Astrocyte (in vitro differentiated cells and primary cell): ENCODE data around the gene STPG3. TPM values are rescaled to one million over a fixed set of nuclear protein-coding genes. Genes with fewer than 3 reads are reported as not detected.

ENCODE experiments used
- DNase-seq: peaks from one replicate; pipeline ENCODE4 v3.0.0-alpha.2; 2010; ENCODE audit warnings: low read depth
- FAIRE-seq: peaks from 2 replicates; lab custom pipeline; 2011; peaks lifted over from hg19 to GRCh38; lab: Jason Lieb, UNC
- H2AFZ ChIP-seq: 2 replicates; pipeline ENCODE4 v1.6.0; 2012; ENCODE audit warnings: low read depth, low read length, inconsistent platforms
- H3K27ac ChIP-seq: 2 replicates; pipeline ENCODE4 v1.5.1; 2011; ENCODE audit warnings: low read depth, low read length, inconsistent platforms
- H3K27me3 ChIP-seq: 2 replicates; pipeline ENCODE4 v1.6.0; 2011; ENCODE audit warnings: low read length, inconsistent platforms; ENCODE audit not compliant: insufficient read depth
- H3K36me3 ChIP-seq: 2 replicates; pipeline ENCODE4 v1.5.1; 2011; ENCODE audit warnings: low read length, inconsistent platforms; ENCODE audit not compliant: insufficient read depth
- H3K4me1 ChIP-seq: 2 replicates; pipeline ENCODE4 v1.5.1; 2011; ENCODE audit warnings: low read length, inconsistent platforms; ENCODE audit not compliant: insufficient read depth
- H3K4me2 ChIP-seq: 2 replicates; pipeline ENCODE4 v1.6.0; 2012; ENCODE audit warnings: low read length, inconsistent platforms
- H3K4me3 ChIP-seq: 2 replicates; pipeline ENCODE4 v1.5.1; 2011; ENCODE audit warnings: low read depth, mild to moderate bottlenecking, low read length, inconsistent platforms; ENCODE audit not compliant: insufficient read depth
- H3K79me2 ChIP-seq: 2 replicates; pipeline ENCODE4 v1.6.0; 2012; ENCODE audit warnings: mild to moderate bottlenecking, low read length, inconsistent platforms; ENCODE audit not compliant: insufficient read depth
- H3K9ac ChIP-seq: 2 replicates; pipeline ENCODE4 v1.6.0; 2012; ENCODE audit warnings: mild to moderate bottlenecking, low read length, inconsistent platforms
- H3K9me3 ChIP-seq: 2 replicates; pipeline ENCODE4 v1.5.1; 2012; ENCODE audit warnings: low read depth, mild to moderate bottlenecking, low read length, inconsistent platforms; ENCODE audit not compliant: insufficient read depth
- H4K20me1 ChIP-seq: 2 replicates; pipeline ENCODE4 v1.6.0; 2012; ENCODE audit warnings: low read length, inconsistent platforms; ENCODE audit not compliant: insufficient read depth
- H3K27ac Mint-ChIP-seq: one replicate; pipeline ENCODE4 v1.8.0; 2021; ENCODE audit warnings: mild to moderate bottlenecking, mixed read lengths; ENCODE audit not compliant: unreplicated experiment
- H3K27me3 Mint-ChIP-seq: one replicate; pipeline ENCODE4 v1.8.0; 2021; ENCODE audit warnings: low read depth, mixed read lengths; ENCODE audit not compliant: unreplicated experiment
- H3K36me3 Mint-ChIP-seq: one replicate; pipeline ENCODE4 v1.8.0; 2021; ENCODE audit warnings: low read depth, mixed read lengths; ENCODE audit not compliant: unreplicated experiment
- H3K4me1 Mint-ChIP-seq: one replicate; pipeline ENCODE4 v1.8.0; 2021; ENCODE audit warnings: low read depth, mixed read lengths; ENCODE audit not compliant: unreplicated experiment
- H3K4me3 Mint-ChIP-seq: one replicate; pipeline ENCODE4 v1.8.0; 2021; ENCODE audit warnings: mild to moderate bottlenecking, moderate library complexity, mixed read lengths; ENCODE audit not compliant: unreplicated experiment
- H3K9me3 Mint-ChIP-seq: one replicate; pipeline ENCODE4 v1.8.0; 2021; ENCODE audit warnings: mild to moderate bottlenecking, mixed read lengths; ENCODE audit not compliant: unreplicated experiment
- CTCF ChIP-seq: IDR thresholded peaks from 2 replicates; pipeline ENCODE4 v1.5.1; 2011; ENCODE audit warnings: low read depth, mild to moderate bottlenecking, inconsistent platforms, low read length, moderate library complexity; ENCODE audit not compliant: insufficient read depth
- EZH2 ChIP-seq: IDR thresholded peaks from 2 replicates; pipeline ENCODE4 v1.6.1; 2012; ENCODE audit warnings: mild to moderate bottlenecking, low read length, inconsistent platforms; ENCODE audit not compliant: insufficient read depth
- total RNA-seq: library from RNA; stranded (reverse); gene quantifications from 2 replicates; pipeline ENCODE4 v1.2.1, GENCODE V29; 2021

The STPG3 gene
- total RNA-seq, 1 donor from 2014 or later = not detected

GRCh38 chr9:137223078-137223970 lies 27.8 kb upstream of the STPG3 start:
- no peaks in the 10 kb centered on the region for H3K9me3 ChIP-seq
- peak overlapping the region; percentile 93 for H3K9ac ChIP-seq
- TF ChIP-seq CTCF (no peak), EZH2 (no peak)
- H3K36me3 ChIP-seq = no peaks in the 10 kb centered on the region
- peaks cover 32% of the 10 kb centered on the region for H3K4me1 ChIP-seq
- no peaks in the 10 kb centered on the region for H3K9me3 Mint-ChIP-seq
- peaks cover 9% of the 10 kb centered on the region for H3K4me1 Mint-ChIP-seq
- H3K36me3 Mint-ChIP-seq = no peaks in the 10 kb centered on the region
- peak overlapping the region; percentile 86 for H3K4me3 ChIP-seq
- DNase-seq = peak; percentile 87
- peak overlapping the region; percentile 95 for H3K4me2 ChIP-seq
- FAIRE-seq = peak; percentile 71
- no peak overlapping the region for H3K27ac Mint-ChIP-seq
- H3K27ac ChIP-seq = peak overlapping the region; percentile 76
- H3K27me3 Mint-ChIP-seq = no peaks in the 10 kb centered on the region
- H2AFZ ChIP-seq = peak overlapping the region; percentile 97
- H3K4me3 Mint-ChIP-seq = peak overlapping the region; percentile 83
- no peaks in the 10 kb centered on the region for H3K79me2 ChIP-seq
- H3K27me3 ChIP-seq = no peaks in the 10 kb centered on the region
- peaks cover 8% of the 10 kb centered on the region for H4K20me1 ChIP-seq

GRCh38 chr9:137224830-137225694 lies 26.0 kb upstream of the STPG3 start, which contains the start of gene CYSRT1:
Gene CYSRT1 (plus strand): TSS chr9:137225174. CDS start chr9:137225622, 448 bp downstream.
- Mint-ChIP-seq H3K27ac (peak within 1 kb of the TSS; percentile 69), H3K36me3 (no peaks in the 10 kb centered on the region), H3K4me1 (peaks cover 4% of the 10 kb centered on the region), H3K27me3 (no peaks in the 10 kb centered on the region), H3K9me3 (no peaks in the 10 kb centered on the region), H3K4me3 (peak within 1 kb of the TSS; percentile 83)
- peak within 1 kb of the TSS; percentile 97 for H2AFZ ChIP-seq
- peak within 1 kb of the TSS; percentile 86 for H3K4me3 ChIP-seq
- H3K9me3 ChIP-seq = no peaks in the 10 kb centered on the region
- no peaks in the 10 kb centered on the region for H3K36me3 ChIP-seq
- H3K9ac ChIP-seq = peak within 1 kb of the TSS; percentile 93
- no peaks in the 10 kb centered on the region for H3K79me2 ChIP-seq
- H3K4me2 ChIP-seq = peak within 1 kb of the TSS; percentile 95
- no peaks in the 10 kb centered on the region for H4K20me1 ChIP-seq
- DNase-seq = no peak
- FAIRE-seq = no peak
- no peak for TF ChIP-seq CTCF
- no peak for TF ChIP-seq EZH2
- H3K27me3 ChIP-seq = no peaks in the 10 kb centered on the region
- H3K4me1 ChIP-seq = peaks cover 22% of the 10 kb centered on the region
- no peak within 1 kb of the TSS for H3K27ac ChIP-seq
